SK-N-SH (cell line): ENCODE data around the gene CTNNA3. TPM values are rescaled to one million over a fixed set of nuclear protein-coding genes. Genes with fewer than 3 reads are reported as not detected.

Source experiments
- CTCF ChIA-PET: fragments of 300-600, 350-600 bp; formaldehyde crosslinking; extraction: SDS; loops from one replicate; lab custom pipeline; 2021; lab: Yijun Ruan, JAX
- POLR2A ChIA-PET: fragments of 350-600 bp; sonication (Branson Sonifier 250); formaldehyde crosslinking; extraction: SDS; loops from one replicate; lab custom pipeline; 2020; ENCODE audit warnings: antibody characterized with exemption, inconsistent platforms; lab: Yijun Ruan, JAX
- DNase-seq: peaks from one replicate; pipeline ENCODE4 v3.0.0; 2012
- H2AFZ ChIP-seq: fragments of 200-600 bp; sonication (generic); 2 replicates; pipeline ENCODE4 v1.8.1; 2016; ENCODE audit warnings: antibody characterized with exemption, mild to moderate bottlenecking, low read depth
- H3F3A ChIP-seq: fragments of 200-600 bp; sonication (generic); replicated peaks from 2 replicates; pipeline ENCODE3; 2016; ENCODE audit warnings: antibody characterized with exemption, mild to moderate bottlenecking; ENCODE audit not compliant: insufficient read depth
- H3K27ac ChIP-seq, 2 experiments: fragments of 200-500 bp in 1 of 2; fragments of 200-600 bp in 1 of 2; sonication (Bioruptor generic) in 1 of 2; sonication (generic), shearing (Covaris generic) in 1 of 2; 2 replicates each; pipeline versions ENCODE4 v1.5.1 to v1.6.1; 2014 to 2016; ENCODE audit warnings: low read depth in 2 of 2, inconsistent platforms in 1 of 2, low read length in 1 of 2, mild to moderate bottlenecking in 1 of 2, mixed read lengths in 1 of 2
- H3K27me3 ChIP-seq: fragments of 200-600 bp; sonication (generic), shearing (Covaris generic); 2 replicates; pipeline ENCODE4 v1.6.1; 2016; ENCODE audit warnings: mixed run types; ENCODE audit not compliant: insufficient read depth
- H3K36me3 ChIP-seq, 2 experiments: fragments of 200-500 bp in 1 of 2; fragments of 200-600 bp in 1 of 2; sonication (Bioruptor generic) in 1 of 2; sonication (generic) in 1 of 2; replicated peaks in 1 of 2; 2 replicates each; pipeline versions ENCODE3 to v1.5.1; 2014 to 2016; ENCODE audit warnings: low read length in 1 of 2, mild to moderate bottlenecking in 1 of 2; ENCODE audit not compliant: insufficient read depth in 2 of 2, control insufficient read depth in 1 of 2
- H3K4me1 ChIP-seq, 2 experiments: fragments of 200-500 bp in 1 of 2; fragments of 200-600 bp in 1 of 2; sonication (Bioruptor generic) in 1 of 2; sonication (generic), shearing (Covaris generic) in 1 of 2; 2 replicates each; pipeline versions ENCODE4 v1.5.1 to v1.6.1; 2014 to 2016; ENCODE audit warnings: low read depth in 1 of 2, low read length in 1 of 2, mixed run types in 1 of 2; ENCODE audit not compliant: insufficient read depth in 2 of 2, control insufficient read depth in 1 of 2
- H3K4me2 ChIP-seq: fragments of 200-600 bp; sonication (generic), shearing (Covaris generic); 2 replicates; pipeline ENCODE4 v1.6.1; 2017; ENCODE audit warnings: mixed run types
- H3K4me3 ChIP-seq, 2 experiments: fragments of 200-500 bp in 1 of 2; fragments of 200-600 bp in 1 of 2; sonication (Bioruptor generic) in 1 of 2; sonication (generic), shearing (Covaris generic) in 1 of 2; 2 replicates each; pipeline versions ENCODE4 v1.5.1 to v1.8.1; 2014 to 2016; ENCODE audit warnings: low read depth in 2 of 2, inconsistent platforms in 1 of 2, low read length in 1 of 2, mild to moderate bottlenecking in 1 of 2, mixed read lengths in 1 of 2, moderate library complexity in 1 of 2
- H3K79me2 ChIP-seq: fragments of 200-600 bp; sonication (generic); 2 replicates; pipeline ENCODE4 v1.8.1; 2017; ENCODE audit warnings: mild to moderate bottlenecking; ENCODE audit not compliant: insufficient read depth
- H3K9ac ChIP-seq: fragments of 200-600 bp; sonication (generic); 2 replicates; pipeline ENCODE4 v1.6.1; 2017; ENCODE audit warnings: mixed run types
- H3K9me2 ChIP-seq: fragments of 200-600 bp; sonication (generic); 2 replicates; pipeline ENCODE4 v1.6.1; 2017; ENCODE audit warnings: mixed run types
- H3K9me3 ChIP-seq: fragments of 200-600 bp; sonication (generic); 2 replicates; pipeline ENCODE4 v1.6.1; 2017; ENCODE audit warnings: mixed run types, mild to moderate bottlenecking, moderate library complexity
- H4K20me1 ChIP-seq: fragments of 200-600 bp; sonication (generic); 2 replicates; pipeline ENCODE4 v1.6.1; 2017; ENCODE audit warnings: mild to moderate bottlenecking, mixed run types; ENCODE audit not compliant: insufficient read depth
- CHD2 ChIP-seq: fragments of 150-350 bp; IDR thresholded peaks from 2 replicates; pipeline ENCODE4 v1.6.1; 2018; ENCODE audit warnings: low read length; ENCODE audit not compliant: partially characterized antibody
- EP300 ChIP-seq, 2 experiments: IDR thresholded peaks; 2 replicates each; pipeline versions ENCODE4 v1.4.0 to v1.6.1; 2012; ENCODE audit warnings: borderline replicate concordance in 1 of 2, low read depth in 1 of 2, low read length in 1 of 2
- EZH2phosphoT487 ChIP-seq: fragments of 200-600 bp; sonication (generic); IDR thresholded peaks from 2 replicates; pipeline ENCODE4 v1.6.1; 2017; ENCODE audit warnings: low read depth, mixed run types, mild to moderate bottlenecking, antibody characterized with exemption, moderate library complexity, borderline replicate concordance
- FOSL2 ChIP-seq: IDR thresholded peaks from 2 replicates; pipeline ENCODE4 v1.4.0; 2012; ENCODE audit warnings: low read depth, mild to moderate bottlenecking, moderate library complexity, borderline replicate concordance
- FOXM1 ChIP-seq: IDR thresholded peaks from 2 replicates; pipeline ENCODE4 v1.4.0; 2012; ENCODE audit warnings: low read depth, mild to moderate bottlenecking
- GATA2 ChIP-seq: sonication (generic); formaldehyde crosslinking; IDR thresholded peaks from 2 replicates; pipeline ENCODE4 v1.5.0; 2020; ENCODE audit warnings: mild to moderate bottlenecking, missing genetic modification reagents
- IRF3 ChIP-seq: fragments of 150-350 bp; IDR thresholded peaks from 2 replicates; pipeline ENCODE4 v1.6.1; 2016; ENCODE audit warnings: mild to moderate bottlenecking, low read depth, low read length
- JUND ChIP-seq: IDR thresholded peaks from 2 replicates; pipeline ENCODE4 v1.4.0; 2012
- MEF2A ChIP-seq: IDR thresholded peaks from 2 replicates; pipeline ENCODE4 v1.4.0; 2012; ENCODE audit warnings: low read depth, borderline replicate concordance
- MXI1 ChIP-seq: IDR thresholded peaks from 2 replicates; pipeline ENCODE4 v1.6.1; 2012; ENCODE audit warnings: mild to moderate bottlenecking, low read depth, low read length, improper control_type of control experiment
- NFIC ChIP-seq: IDR thresholded peaks from 2 replicates; pipeline ENCODE4 v1.4.0; 2012; ENCODE audit warnings: borderline replicate concordance
- POLR2AphosphoS5 ChIP-seq: IDR thresholded peaks from 2 replicates; pipeline ENCODE4 v1.6.1; 2012; ENCODE audit warnings: low read depth, low read length
- RCOR1 ChIP-seq: fragments of 150-350 bp; IDR thresholded peaks from 2 replicates; pipeline ENCODE4 v1.6.1; 2017; ENCODE audit warnings: antibody characterized with exemption, low read length
- RFX5 ChIP-seq: IDR thresholded peaks from 2 replicates; pipeline ENCODE4 v1.6.1; 2012; ENCODE audit warnings: mild to moderate bottlenecking, improper control_type of control experiment, low read length
- RXRA ChIP-seq: IDR thresholded peaks from 2 replicates; pipeline ENCODE4 v1.4.0; 2012; ENCODE audit warnings: low read depth, mild to moderate bottlenecking, borderline replicate concordance
- SIN3A ChIP-seq: IDR thresholded peaks from 2 replicates; pipeline ENCODE4 v1.6.1; 2012; ENCODE audit warnings: low read depth, mild to moderate bottlenecking, low read length, moderate library complexity, borderline replicate concordance
- TCF12 ChIP-seq: IDR thresholded peaks from 2 replicates; pipeline ENCODE4 v1.4.0; 2012
- USF1 ChIP-seq: IDR thresholded peaks from 2 replicates; pipeline ENCODE4 v1.4.0; 2012; ENCODE audit warnings: low read depth, borderline replicate concordance
- WGBS: methylation state at CpG from one replicate; pipeline ENCODE4 v1.1.6; 2017; ENCODE audit warnings: low lambda C conversion rate; 5-methylcytosine and 5-hydroxymethylcytosine counted together
- polyA plus RNA-seq, 3 experiments: library from polyadenylated mRNA; depleted of rRNA; stranded (reverse); fragments of >200 nt; gene quantifications; 2 replicates each; pipeline ENCODE4 v1.2.3, GENCODE V29; 2012
- TF ChIP-seq, protein P1 (sequence below): fragments of 150-350 bp; IDR thresholded peaks from 2 replicates; pipeline ENCODE4 v1.6.1; 2017; ENCODE audit warnings: antibody characterized with exemption, low read length, low read depth, borderline replicate concordance
- TF ChIP-seq, protein P2 (sequence below): fragments of 200-600 bp; sonication (generic); IDR thresholded peaks from 2 replicates; pipeline ENCODE4 v1.6.1; 2017; ENCODE audit warnings: antibody characterized with exemption, mild to moderate bottlenecking, moderate library complexity

CTNNA3 gene
- polyA plus RNA-seq, 1 of the 3 experiments (the other 2 are of a cell fraction), result not detected

- no peak for TF ChIP-seq GATA2 (CRISPR knock-in tag)
- no peak for TF ChIP-seq FOXM1
- no peak for TF ChIP-seq FOSL2
- TF ChIP-seq RXRA, result no peak
These were observed 203.5 kb downstream of the CTNNA3 start (continued) for GRCh38 chr10:67492317-67493019.

DNA sequence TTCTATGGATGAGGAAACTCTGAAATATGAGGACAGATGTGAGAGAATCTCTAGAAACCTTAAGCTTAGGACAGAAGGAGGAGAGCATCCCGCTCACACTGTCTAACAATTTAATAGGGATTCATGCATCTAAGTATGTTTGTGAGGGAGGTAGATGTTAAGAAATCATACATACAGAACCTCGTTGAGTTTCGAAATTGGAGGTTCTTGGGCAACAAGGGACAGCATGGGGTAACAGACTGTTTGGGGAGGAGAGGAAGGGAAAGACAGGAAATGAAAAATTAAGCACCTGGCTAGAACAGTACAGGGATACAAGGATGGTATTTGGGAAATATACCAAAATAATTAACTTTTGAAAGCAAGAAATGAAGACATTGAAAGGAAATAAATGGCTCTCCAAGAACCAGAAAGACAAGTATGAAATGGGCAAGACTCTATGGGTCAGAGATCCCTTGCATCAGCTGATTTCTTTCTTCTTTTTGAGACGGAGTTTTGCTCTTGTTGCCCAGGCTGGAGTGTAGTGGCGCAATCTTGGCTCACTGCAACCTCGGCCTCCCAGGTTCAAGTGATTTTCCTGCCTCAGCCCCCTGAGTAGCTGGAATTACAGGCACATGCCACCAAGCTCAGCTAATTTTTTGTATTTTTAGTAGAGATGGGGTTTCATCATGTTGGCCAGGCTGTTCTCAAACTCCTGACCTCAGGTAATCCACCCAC, 207.9 kb downstream of the CTNNA3 start:
- ChIA-PET POLR2A (no interaction called here), CTCF (no interaction called here)
- no peaks in the 10 kb centered on the region for H3K79me2 ChIP-seq
- no peaks in the 10 kb centered on the region for H3F3A ChIP-seq
- H3K27me3 ChIP-seq, result no peaks in the 10 kb centered on the region
- no peak overlapping the region for H3K4me2 ChIP-seq
- H3K9me3 ChIP-seq, result no peaks in the 10 kb centered on the region
- no peaks in the 10 kb centered on the region for H4K20me1 ChIP-seq
- H3K4me3 ChIP-seq, result no peak overlapping the region
- no peak overlapping the region for H3K27ac ChIP-seq
- no peak for DNase-seq
- H3K9ac ChIP-seq, result no peak overlapping the region
- no peak overlapping the region for H2AFZ ChIP-seq
- TF ChIP-seq, protein P1, sequence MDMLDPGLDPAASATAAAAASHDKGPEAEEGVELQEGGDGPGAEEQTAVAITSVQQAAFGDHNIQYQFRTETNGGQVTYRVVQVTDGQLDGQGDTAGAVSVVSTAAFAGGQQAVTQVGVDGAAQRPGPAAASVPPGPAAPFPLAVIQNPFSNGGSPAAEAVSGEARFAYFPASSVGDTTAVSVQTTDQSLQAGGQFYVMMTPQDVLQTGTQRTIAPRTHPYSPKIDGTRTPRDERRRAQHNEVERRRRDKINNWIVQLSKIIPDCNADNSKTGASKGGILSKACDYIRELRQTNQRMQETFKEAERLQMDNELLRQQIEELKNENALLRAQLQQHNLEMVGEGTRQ, result no peak
- TF ChIP-seq TCF12, result no peak
- TF ChIP-seq POLR2AphosphoS5, result no peak
- TF ChIP-seq FOXM1, result no peak
- TF ChIP-seq GATA2 (CRISPR knock-in tag), result no peak
- TF ChIP-seq MXI1, result no peak
- no peak for TF ChIP-seq MEF2A
- TF ChIP-seq EZH2phosphoT487, result no peak
- TF ChIP-seq, protein P2, sequence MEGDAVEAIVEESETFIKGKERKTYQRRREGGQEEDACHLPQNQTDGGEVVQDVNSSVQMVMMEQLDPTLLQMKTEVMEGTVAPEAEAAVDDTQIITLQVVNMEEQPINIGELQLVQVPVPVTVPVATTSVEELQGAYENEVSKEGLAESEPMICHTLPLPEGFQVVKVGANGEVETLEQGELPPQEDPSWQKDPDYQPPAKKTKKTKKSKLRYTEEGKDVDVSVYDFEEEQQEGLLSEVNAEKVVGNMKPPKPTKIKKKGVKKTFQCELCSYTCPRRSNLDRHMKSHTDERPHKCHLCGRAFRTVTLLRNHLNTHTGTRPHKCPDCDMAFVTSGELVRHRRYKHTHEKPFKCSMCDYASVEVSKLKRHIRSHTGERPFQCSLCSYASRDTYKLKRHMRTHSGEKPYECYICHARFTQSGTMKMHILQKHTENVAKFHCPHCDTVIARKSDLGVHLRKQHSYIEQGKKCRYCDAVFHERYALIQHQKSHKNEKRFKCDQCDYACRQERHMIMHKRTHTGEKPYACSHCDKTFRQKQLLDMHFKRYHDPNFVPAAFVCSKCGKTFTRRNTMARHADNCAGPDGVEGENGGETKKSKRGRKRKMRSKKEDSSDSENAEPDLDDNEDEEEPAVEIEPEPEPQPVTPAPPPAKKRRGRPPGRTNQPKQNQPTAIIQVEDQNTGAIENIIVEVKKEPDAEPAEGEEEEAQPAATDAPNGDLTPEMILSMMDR, result no peak
- no peak for TF ChIP-seq SIN3A
- no peak for TF ChIP-seq EP300 (IDR thresholded peaks at IDR 0.05; ENCODE audit: borderline replicate concordance in 1 of 2, low read depth in 1 of 2, low read length in 1 of 2)
- TF ChIP-seq RXRA, result no peak
- TF ChIP-seq IRF3, result no peak
- no peak for TF ChIP-seq JUND
- no peak for TF ChIP-seq USF1
- TF ChIP-seq NFIC, result no peak
- TF ChIP-seq CHD2, result no peak
- TF ChIP-seq FOSL2, result no peak
- TF ChIP-seq RFX5, result no peak
- no peak for TF ChIP-seq RCOR1
- 6% methylated on average over 6 of the region's 6 CpGs for WGBS
- H3K9me2 ChIP-seq, result no peaks in the 10 kb centered on the region
- no peaks in the 10 kb centered on the region for H3K4me1 ChIP-seq
- no peaks in the 10 kb centered on the region for H3K36me3 ChIP-seq
